GM21367 (cell line): ENCODE results near the gene SH3TC1.
A peak's percentile ranks its signal among the peaks of the same experiment; 100 is the strongest.

Experiments used
- ATAC-seq: cut with Tn5 transposase; IDR thresholded peaks from one replicate; pipeline ENCODE4 v1.9.1; 2021; ENCODE audit not compliant: unreplicated experiment

The SH3TC1 gene

GRCh38 chr4:8163436-8164193, 35.5 kb upstream of the SH3TC1 start:
- ATAC-seq, result no peak

- no peak for ATAC-seq
These were observed 34.9 kb upstream of the SH3TC1 start for GRCh38 chr4:8164194-8164565.

- no peak for ATAC-seq
These were observed 34.4 kb upstream of the SH3TC1 start for GRCh38 chr4:8164687-8165086.

GRCh38 chr4:8165374-8165896, 33.7 kb upstream of the SH3TC1 start:
- no peak for ATAC-seq

GRCh38 chr4:8167291-8167690, 31.8 kb upstream of the SH3TC1 start:
- no peak for ATAC-seq

- ATAC-seq, result no peak
These were observed 31.3 kb upstream of the SH3TC1 start for GRCh38 chr4:8167815-8168214.

GRCh38 chr4:8168232-8168631, 30.9 kb upstream of the SH3TC1 start:
- ATAC-seq, result no peak

GRCh38 chr4:8168832-8169598, 30.1 kb upstream of the SH3TC1 start:
- no peak for ATAC-seq

GRCh38 chr4:8169763-8170162, 29.3 kb upstream of the SH3TC1 start:
- no peak for ATAC-seq

GRCh38 chr4:8170341-8170740, 28.7 kb upstream of the SH3TC1 start:
- no peak for ATAC-seq

- ATAC-seq, result no peak
These were observed 27.8 kb upstream of the SH3TC1 start for GRCh38 chr4:8171266-8171665.

GRCh38 chr4:8171984-8172924, 26.8 kb upstream of the SH3TC1 start:
- peak; percentile 55 for ATAC-seq

GRCh38 chr4:8173492-8174242, 25.4 kb upstream of the SH3TC1 start:
- ATAC-seq, result no peak

- no peak for ATAC-seq
These were observed 24.1 kb upstream of the SH3TC1 start for GRCh38 chr4:8174970-8175369.

- ATAC-seq, result no peak
These were observed 23.4 kb upstream of the SH3TC1 start for GRCh38 chr4:8175686-8176085.

- peak; percentile 79 for ATAC-seq
These were observed 22.3 kb upstream of the SH3TC1 start for GRCh38 chr4:8176547-8177399.

- no peak for ATAC-seq
These were observed 21.5 kb upstream of the SH3TC1 start for GRCh38 chr4:8177552-8177951.

GRCh38 chr4:8177956-8178355, 21.1 kb upstream of the SH3TC1 start:
- ATAC-seq, result no peak

GRCh38 chr4:8179074-8179473, 20.0 kb upstream of the SH3TC1 start:
- ATAC-seq, result no peak

GRCh38 chr4:8179771-8180170, 19.3 kb upstream of the SH3TC1 start:
- ATAC-seq, result no peak
